Measurements from ENCODE around the gene NELL1.

Gene NELL1

GRCh38 chr11:21465203-21465602 is 795.8 kb downstream of the NELL1 start:
- in situ Hi-C loops (cut with HindIII; ENCODE audit: low sequenced_read_pairs), result no loop called here

GRCh38 chr11:21465920-21466319 is 796.5 kb downstream of the NELL1 start:
- in situ Hi-C loops (cut with HindIII; ENCODE audit: low sequenced_read_pairs), result no loop called here

GRCh38 chr11:21470521-21470920 is 801.1 kb downstream of the NELL1 start:
- in situ Hi-C loops (cut with HindIII; ENCODE audit: low sequenced_read_pairs), result no loop called here

- in situ Hi-C loops (cut with HindIII; ENCODE audit: low sequenced_read_pairs), result no loop called here
Observed at GRCh38 chr11:21472261-21472660, 802.9 kb downstream of the NELL1 start.

- in situ Hi-C loops (cut with HindIII; ENCODE audit: low sequenced_read_pairs), result no loop called here
Observed at GRCh38 chr11:21474529-21474928, 805.1 kb downstream of the NELL1 start.

GRCh38 chr11:21475276-21475675 is 805.9 kb downstream of the NELL1 start:
- in situ Hi-C loops (cut with HindIII; ENCODE audit: low sequenced_read_pairs), result no loop called here

GRCh38 chr11:21476588-21476987 is 807.2 kb downstream of the NELL1 start:
- in situ Hi-C loops (cut with HindIII; ENCODE audit: low sequenced_read_pairs), result no loop called here

- in situ Hi-C loops (cut with HindIII; ENCODE audit: low sequenced_read_pairs), result no loop called here
Observed at GRCh38 chr11:21480240-21480639, 810.9 kb downstream of the NELL1 start.

- in situ Hi-C loops (cut with HindIII; ENCODE audit: low sequenced_read_pairs), result no loop called here
Observed at GRCh38 chr11:21481255-21481654, 811.9 kb downstream of the NELL1 start.

GRCh38 chr11:21484039-21484438 is 814.7 kb downstream of the NELL1 start:
- in situ Hi-C loops (cut with HindIII; ENCODE audit: low sequenced_read_pairs), result no loop called here

GRCh38 chr11:21485006-21485405 is 815.6 kb downstream of the NELL1 start:
- in situ Hi-C loops (cut with HindIII; ENCODE audit: low sequenced_read_pairs), result no loop called here

- in situ Hi-C loops (cut with HindIII; ENCODE audit: low sequenced_read_pairs), result no loop called here
Observed at GRCh38 chr11:21485426-21485825, 816.0 kb downstream of the NELL1 start.

GRCh38 chr11:21489416-21490115 is 820.2 kb downstream of the NELL1 start:
- in situ Hi-C loops (cut with HindIII; ENCODE audit: low sequenced_read_pairs), result no loop called here

GRCh38 chr11:21492931-21493330 is 823.5 kb downstream of the NELL1 start:
- in situ Hi-C loops (cut with HindIII; ENCODE audit: low sequenced_read_pairs), result no loop called here

- in situ Hi-C loops (cut with HindIII; ENCODE audit: low sequenced_read_pairs), result no loop called here
Observed at GRCh38 chr11:21494946-21495345, 825.6 kb downstream of the NELL1 start.

GRCh38 chr11:21495879-21496278 is 826.5 kb downstream of the NELL1 start:
- in situ Hi-C loops (cut with HindIII; ENCODE audit: low sequenced_read_pairs), result no loop called here

- in situ Hi-C loops (cut with HindIII; ENCODE audit: low sequenced_read_pairs), result no loop called here
Observed at GRCh38 chr11:21501245-21501644, 831.9 kb downstream of the NELL1 start.

- in situ Hi-C loops (cut with HindIII; ENCODE audit: low sequenced_read_pairs), result no loop called here
Observed at GRCh38 chr11:21505070-21505469, 835.7 kb downstream of the NELL1 start.

- in situ Hi-C loops (cut with HindIII; ENCODE audit: low sequenced_read_pairs), result no loop called here
Observed at GRCh38 chr11:21511835-21512440, 842.6 kb downstream of the NELL1 start.

- in situ Hi-C loops (cut with HindIII; ENCODE audit: low sequenced_read_pairs), result no loop called here
Observed at GRCh38 chr11:21514316-21514715, 844.9 kb downstream of the NELL1 start.

- in situ Hi-C loops (cut with HindIII; ENCODE audit: low sequenced_read_pairs), result no loop called here
Observed at GRCh38 chr11:21520244-21520643, 850.9 kb downstream of the NELL1 start.

GRCh38 chr11:21529187-21529586 is 859.8 kb downstream of the NELL1 start:
- in situ Hi-C loops (cut with HindIII; ENCODE audit: low sequenced_read_pairs), result no loop called here

GRCh38 chr11:21534288-21534687 is 864.9 kb downstream of the NELL1 start:
- in situ Hi-C loops (cut with HindIII; ENCODE audit: low sequenced_read_pairs), result no loop called here
